Natural killer cell treated with Interleukin-12 subunit alpha and Interleukin-12 subunit beta and Interleukin-15 and Interleukin-18, amount 100 ng/mL, for 72 hours (primary cell): ENCODE measurements around the gene RAB34. TPM values are rescaled to one million over a fixed set of nuclear protein-coding genes. Genes with fewer than 3 reads are reported as not detected.
"Not testable (repeated sequence)": the region's sequence is repeated elsewhere in the genome, so short reads cannot be mapped to it uniquely, and the experiment has no call there.

Experiments used
- ATAC-seq, 2 donors: fragments of 150-1000 bp; cut with Tn5 transposase in 1 of 2; sonication (Bioruptor Pico), chemical (Tn5 transposase) in 1 of 2; 2 replicates each; pipeline ENCODE4 v1.10.0; 2021
- DNase-seq: peaks from one replicate; pipeline ENCODE4 v3.0.0; 2022; ENCODE audit warnings: low spot score
- H3K27ac Mint-ChIP-seq, 2 donors: 1 replicate in 1 of 2; 2 replicates in 1 of 2; pipeline ENCODE4 v1.8.0; 2022; ENCODE audit warnings: mixed read lengths in 2 of 2, mild to moderate bottlenecking in 1 of 2, moderate library complexity in 1 of 2
- H3K27me3 Mint-ChIP-seq, 2 donors: 1 replicate in 1 of 2; 2 replicates in 1 of 2; pipeline ENCODE4 v1.8.0; 2022; ENCODE audit warnings: mixed read lengths in 2 of 2
- H3K36me3 Mint-ChIP-seq: one replicate; pipeline ENCODE4 v1.8.0; 2022; ENCODE audit warnings: mixed read lengths
- H3K4me1 Mint-ChIP-seq, 2 donors: 1 replicate in 1 of 2; 2 replicates in 1 of 2; pipeline ENCODE4 v1.8.0; 2022; ENCODE audit warnings: low read depth in 2 of 2, mixed read lengths in 2 of 2, mild to moderate bottlenecking in 1 of 2
- H3K4me3 Mint-ChIP-seq: one replicate; pipeline ENCODE4 v1.8.0; 2022; ENCODE audit warnings: mixed read lengths
- H3K9me3 Mint-ChIP-seq: 2 replicates; pipeline ENCODE4 v1.8.0; 2022; ENCODE audit warnings: mixed read lengths
- total RNA-seq, 2 donors: library from RNA; stranded (reverse); gene quantifications; one replicate each; pipeline ENCODE4 v1.2.3, GENCODE V29; 2022

Gene RAB34
- total RNA-seq, 2 donors from 2014 or later = 8.5 to 25.7 TPM

DNA sequence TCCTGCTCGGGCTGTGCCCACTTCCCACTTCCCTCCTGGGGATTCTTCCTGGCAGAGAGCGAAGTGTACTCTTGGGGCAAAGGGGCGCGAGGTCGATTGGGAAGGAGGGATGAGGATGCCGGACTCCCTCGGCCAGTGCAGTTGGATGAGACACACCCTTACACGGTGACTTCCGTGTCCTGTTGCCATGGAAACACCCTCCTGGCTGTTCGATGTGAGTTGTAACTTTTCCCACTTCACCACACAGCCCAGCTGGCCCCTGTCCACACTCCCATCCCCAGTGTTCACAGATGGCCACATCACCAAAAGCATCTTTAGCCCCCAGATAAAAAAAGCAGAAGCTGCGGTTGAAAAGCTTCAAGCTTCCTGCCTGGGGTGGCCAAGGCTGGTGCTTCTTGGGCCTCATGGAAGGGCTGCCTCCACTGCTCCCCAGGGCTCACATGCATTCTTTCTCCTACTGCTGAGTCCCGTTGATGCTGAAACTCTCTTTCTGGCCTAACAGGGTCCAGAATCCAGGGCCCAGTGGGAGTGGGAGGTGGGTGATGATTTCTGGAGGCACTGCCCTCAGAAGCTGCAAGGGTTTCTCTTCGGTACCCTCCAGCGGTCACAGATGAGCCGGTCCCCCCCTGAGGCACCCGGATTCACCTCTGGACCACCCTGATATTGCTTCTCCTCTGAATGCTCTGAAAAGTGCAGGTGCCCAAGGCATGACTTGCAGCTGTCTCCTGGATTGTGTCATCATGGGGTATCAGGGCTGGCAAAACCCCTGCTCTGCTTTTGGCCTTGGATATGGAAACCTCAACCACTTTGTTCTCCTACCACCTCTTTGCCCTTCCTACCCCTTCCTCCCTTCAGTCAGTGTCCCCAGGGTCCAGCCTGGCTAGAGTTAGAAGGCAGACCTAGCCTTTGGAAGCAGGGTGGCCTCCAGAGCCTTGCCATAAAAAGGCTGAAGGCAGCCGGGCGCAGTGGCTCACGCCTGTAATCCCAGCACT, 24.0 kb upstream of the RAB34 start:
- peaks cover 0 to 9% of the 10 kb centered on the region in 2 donors for H3K4me1 Mint-ChIP-seq
- no peak for ATAC-seq
- H3K4me3 Mint-ChIP-seq = no peak overlapping the region
- H3K27ac Mint-ChIP-seq = no peak overlapping the region
- H3K36me3 Mint-ChIP-seq = no peaks in the 10 kb centered on the region
- no peaks in the 10 kb centered on the region for H3K27me3 Mint-ChIP-seq
- DNase-seq = no peak
- no peaks in the 10 kb centered on the region for H3K9me3 Mint-ChIP-seq

GRCh38 chr17:28740406-28741357, 23.0 kb upstream of the RAB34 start:
- Mint-ChIP-seq H3K4me3 (no peak overlapping the region), H3K4me1 (peaks cover 0 to 9% of the 10 kb centered on the region in 2 donors), H3K27ac (no peak overlapping the region), H3K36me3 (no peaks in the 10 kb centered on the region), H3K27me3 (no peaks in the 10 kb centered on the region), H3K9me3 (no peaks in the 10 kb centered on the region)
- ATAC-seq = no peak
- no peak for DNase-seq

GRCh38 chr17:28738680-28739384, 21.2 kb upstream of the RAB34 start:
- Mint-ChIP-seq H3K4me3 (no peak overlapping the region), H3K27ac (no peak overlapping the region), H3K4me1 (peaks cover 0 to 6% of the 10 kb centered on the region in 2 donors), H3K27me3 (no peaks in the 10 kb centered on the region), H3K9me3 (no peaks in the 10 kb centered on the region), H3K36me3 (no peaks in the 10 kb centered on the region)
- DNase-seq (peak; percentile 20), ATAC-seq (no peak)

DNA sequence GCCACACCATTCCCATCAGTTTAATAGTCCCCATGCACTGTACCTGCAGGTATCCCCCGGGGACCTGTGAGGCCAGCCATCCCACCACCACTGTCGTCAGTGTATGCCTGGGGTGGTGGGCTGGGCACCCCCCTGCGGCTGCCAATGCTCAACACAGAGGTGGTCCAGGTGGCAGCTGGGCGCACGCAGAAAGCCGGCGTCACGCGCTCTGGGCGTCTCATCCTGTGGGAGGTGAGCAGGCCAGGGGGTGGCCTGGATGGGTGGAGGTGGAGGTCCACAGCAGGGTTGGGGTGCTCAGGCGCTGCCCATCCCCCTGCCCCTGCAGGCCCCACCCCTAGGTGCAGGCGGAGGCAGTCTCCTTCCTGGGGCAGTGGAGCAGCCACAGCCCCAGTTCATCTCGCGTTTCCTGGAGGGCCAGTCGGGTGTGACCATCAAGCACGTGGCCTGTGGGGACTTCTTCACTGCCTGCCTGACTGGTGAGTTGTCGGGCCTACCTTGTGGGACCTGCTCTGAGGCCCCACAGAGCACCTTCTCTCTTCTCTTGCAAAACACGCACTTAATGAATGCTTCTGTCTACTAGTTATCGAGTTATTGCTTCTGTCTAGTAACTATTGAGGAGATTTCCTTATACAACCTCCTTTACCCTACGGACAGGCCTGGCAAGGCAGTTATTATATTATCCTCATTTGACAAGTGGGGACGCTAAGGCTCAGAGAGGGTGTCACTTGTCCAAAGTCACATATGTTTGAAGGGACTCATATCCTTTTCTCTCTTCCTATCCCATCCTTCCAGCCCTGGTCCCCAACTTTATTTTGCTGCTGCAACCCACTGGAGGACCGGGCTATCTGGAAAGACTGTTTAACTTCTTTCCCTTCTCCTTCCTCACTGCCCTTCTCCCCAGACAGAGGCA, 20.4 kb upstream of the RAB34 start:
- Mint-ChIP-seq H3K27ac (no peak overlapping the region), H3K4me3 (no peak overlapping the region)
- ATAC-seq = peak in 1 of 2 donors; percentile 5

GRCh38 chr17:28737316-28737715, 19.6 kb upstream of the RAB34 start:
- ATAC-seq (peak in 1 of 2 donors; percentile 43), DNase-seq (no peak)
- Mint-ChIP-seq H3K9me3 (no peaks in the 10 kb centered on the region), H3K4me1 (peaks cover 0 to 4% of the 10 kb centered on the region in 2 donors), H3K4me3 (no peak overlapping the region), H3K27me3 (no peaks in the 10 kb centered on the region), H3K27ac (no peak overlapping the region), H3K36me3 (no peaks in the 10 kb centered on the region)

More for the DNA sequence above, 20.4 kb upstream of the RAB34 start:
- DNase-seq = no peak
- Mint-ChIP-seq H3K27me3 (no peaks in the 10 kb centered on the region), H3K4me1 (peaks cover 0 to 4% of the 10 kb centered on the region in 2 donors), H3K9me3 (no peaks in the 10 kb centered on the region), H3K36me3 (no peaks in the 10 kb centered on the region)

DNA sequence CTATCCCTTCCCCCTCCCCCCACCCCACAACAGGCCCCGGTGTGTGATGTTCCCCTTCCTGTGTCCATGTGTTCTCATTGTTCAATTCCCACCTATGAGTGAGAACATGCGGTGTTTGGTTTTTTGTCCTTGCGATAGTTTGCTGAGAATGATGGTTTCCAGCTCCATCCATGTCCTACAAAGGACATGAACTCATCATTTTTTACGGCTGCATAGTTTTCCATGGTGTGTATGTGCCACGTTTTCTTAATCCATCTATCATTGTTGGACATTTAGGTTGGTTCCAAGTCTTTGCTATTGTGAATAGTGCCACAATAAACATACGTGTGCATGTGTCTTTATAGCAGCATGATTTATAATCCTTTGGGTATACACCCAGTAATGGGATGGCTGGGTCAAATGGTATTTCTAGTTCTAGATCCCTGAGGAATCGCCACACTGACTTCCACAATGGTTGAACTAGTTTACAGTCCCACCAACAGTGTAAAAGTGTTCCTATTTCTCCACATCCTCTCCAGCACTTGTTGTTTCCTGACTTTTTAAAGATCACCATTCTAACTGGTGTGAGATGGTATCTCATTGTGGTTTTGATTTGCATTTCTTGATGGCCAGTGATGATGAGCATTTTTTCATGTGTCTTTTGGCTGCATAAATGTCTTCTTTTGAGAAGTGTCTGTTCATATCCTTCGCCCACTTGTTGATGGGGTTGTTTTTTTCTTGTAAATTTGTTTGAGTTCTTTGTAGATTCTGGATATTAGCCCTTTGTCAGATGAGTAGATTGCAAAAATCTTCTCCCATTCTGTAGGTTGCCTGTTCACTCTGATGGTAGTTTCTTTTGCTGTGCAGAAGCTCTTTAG, 18.5 kb upstream of the RAB34 start:
- H3K4me1 Mint-ChIP-seq, H3K27ac Mint-ChIP-seq, ATAC-seq, DNase-seq, H3K27me3 Mint-ChIP-seq, H3K9me3 Mint-ChIP-seq, H3K36me3 Mint-ChIP-seq, H3K4me3 Mint-ChIP-seq: not testable (repeated sequence)

- H3K27me3 Mint-ChIP-seq = no peaks in the 10 kb centered on the region
- DNase-seq = no peak
- no peak overlapping the region for H3K4me3 Mint-ChIP-seq
- H3K36me3 Mint-ChIP-seq = no peaks in the 10 kb centered on the region
- H3K27ac Mint-ChIP-seq = no peak overlapping the region
- H3K4me1 Mint-ChIP-seq = peaks cover 0 to 4% of the 10 kb centered on the region in 2 donors
- peak in 1 of 2 donors; percentile 14 for ATAC-seq
- H3K9me3 Mint-ChIP-seq = no peaks in the 10 kb centered on the region
Measured at GRCh38 chr17:28735242-28735722, 17.6 kb upstream of the RAB34 start.

DNA sequence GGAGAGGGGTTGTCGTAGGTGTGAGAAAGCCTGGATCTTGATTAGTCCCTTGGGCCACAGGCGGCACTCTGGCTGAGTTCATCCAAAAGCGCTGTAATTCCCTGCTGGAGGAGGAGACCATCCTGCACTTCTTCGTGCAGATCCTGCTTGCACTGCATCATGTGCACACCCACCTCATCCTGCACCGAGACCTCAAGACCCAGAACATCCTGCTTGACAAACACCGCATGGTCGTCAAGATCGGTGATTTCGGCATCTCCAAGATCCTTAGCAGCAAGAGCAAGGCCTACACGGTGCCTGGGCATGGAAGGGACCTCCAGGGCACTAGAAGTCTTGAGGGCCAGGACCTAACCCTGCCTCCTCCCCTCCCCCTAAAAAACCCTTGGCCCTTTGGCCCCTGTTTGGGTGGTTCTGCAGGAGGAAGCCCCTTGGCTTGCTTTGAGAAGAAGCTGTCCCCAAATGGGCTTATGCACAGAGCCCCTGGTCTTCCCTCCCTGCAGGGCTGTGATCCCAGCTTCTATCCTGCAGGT, 17.1 kb upstream of the RAB34 start:
- H3K9me3 Mint-ChIP-seq = no peaks in the 10 kb centered on the region
- peaks cover 2 to 6% of the 10 kb centered on the region in 2 donors for H3K4me1 Mint-ChIP-seq
- no peaks in the 10 kb centered on the region for H3K36me3 Mint-ChIP-seq
- H3K27ac Mint-ChIP-seq = no peak overlapping the region
- no peak for DNase-seq
- no peaks in the 10 kb centered on the region for H3K27me3 Mint-ChIP-seq
- ATAC-seq = peak; percentile 8 to 20
- no peak overlapping the region for H3K4me3 Mint-ChIP-seq

DNA sequence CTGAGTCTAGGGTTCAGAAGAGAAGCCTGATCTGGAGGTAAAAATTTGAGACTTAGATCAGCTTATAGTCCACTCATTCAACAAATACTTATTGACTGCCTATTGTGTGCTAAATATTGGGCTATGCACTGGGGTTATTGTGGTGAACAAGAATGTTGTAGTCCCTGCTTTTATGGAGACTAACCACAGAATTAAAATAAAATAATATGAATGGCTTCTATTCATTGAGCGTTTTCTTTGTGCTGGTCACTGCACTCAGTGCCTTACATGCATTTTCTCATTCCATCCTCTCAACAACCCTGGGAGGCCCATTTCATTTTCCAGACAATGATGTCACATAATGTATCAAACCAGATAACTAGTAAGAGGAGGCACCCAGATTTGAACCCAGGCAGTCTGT, 15.7 kb upstream of the RAB34 start:
- Mint-ChIP-seq H3K27ac (no peak overlapping the region), H3K9me3 (no peaks in the 10 kb centered on the region), H3K27me3 (no peaks in the 10 kb centered on the region), H3K36me3 (no peaks in the 10 kb centered on the region), H3K4me3 (no peak overlapping the region), H3K4me1 (peaks cover 10 to 12% of the 10 kb centered on the region in 2 donors)
- DNase-seq (no peak), ATAC-seq (no peak)

DNA sequence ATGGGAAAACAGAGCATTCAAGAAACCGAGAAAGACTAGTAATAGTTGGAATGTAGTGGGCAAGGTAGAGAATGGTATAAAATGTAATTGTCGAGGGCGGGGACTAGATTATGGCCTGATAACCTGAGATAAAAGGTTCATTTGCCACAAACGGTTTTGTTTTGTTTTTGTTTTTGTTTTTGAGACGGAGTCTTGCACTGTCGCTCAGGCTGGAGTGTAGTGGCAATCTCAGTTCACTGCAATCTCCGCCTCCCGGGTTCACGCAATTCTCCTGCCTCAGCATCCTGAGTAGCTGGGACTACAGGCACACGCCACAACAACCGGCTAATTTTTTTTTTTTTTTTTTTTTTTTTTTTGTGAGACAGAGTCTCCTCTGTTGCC, 12.3 kb upstream of the RAB34 start:
- H3K4me3 Mint-ChIP-seq = no peak overlapping the region
- peaks cover under 1% of the 10 kb centered on the region for H3K36me3 Mint-ChIP-seq
- H3K9me3 Mint-ChIP-seq = no peaks in the 10 kb centered on the region
- no peak for DNase-seq
- peaks cover 35 to 37% of the 10 kb centered on the region in 2 donors for H3K4me1 Mint-ChIP-seq
- H3K27me3 Mint-ChIP-seq = no peaks in the 10 kb centered on the region
- peak overlapping the region in 1 of 2 donors; percentile 29 for H3K27ac Mint-ChIP-seq
- ATAC-seq = no peak

DNA sequence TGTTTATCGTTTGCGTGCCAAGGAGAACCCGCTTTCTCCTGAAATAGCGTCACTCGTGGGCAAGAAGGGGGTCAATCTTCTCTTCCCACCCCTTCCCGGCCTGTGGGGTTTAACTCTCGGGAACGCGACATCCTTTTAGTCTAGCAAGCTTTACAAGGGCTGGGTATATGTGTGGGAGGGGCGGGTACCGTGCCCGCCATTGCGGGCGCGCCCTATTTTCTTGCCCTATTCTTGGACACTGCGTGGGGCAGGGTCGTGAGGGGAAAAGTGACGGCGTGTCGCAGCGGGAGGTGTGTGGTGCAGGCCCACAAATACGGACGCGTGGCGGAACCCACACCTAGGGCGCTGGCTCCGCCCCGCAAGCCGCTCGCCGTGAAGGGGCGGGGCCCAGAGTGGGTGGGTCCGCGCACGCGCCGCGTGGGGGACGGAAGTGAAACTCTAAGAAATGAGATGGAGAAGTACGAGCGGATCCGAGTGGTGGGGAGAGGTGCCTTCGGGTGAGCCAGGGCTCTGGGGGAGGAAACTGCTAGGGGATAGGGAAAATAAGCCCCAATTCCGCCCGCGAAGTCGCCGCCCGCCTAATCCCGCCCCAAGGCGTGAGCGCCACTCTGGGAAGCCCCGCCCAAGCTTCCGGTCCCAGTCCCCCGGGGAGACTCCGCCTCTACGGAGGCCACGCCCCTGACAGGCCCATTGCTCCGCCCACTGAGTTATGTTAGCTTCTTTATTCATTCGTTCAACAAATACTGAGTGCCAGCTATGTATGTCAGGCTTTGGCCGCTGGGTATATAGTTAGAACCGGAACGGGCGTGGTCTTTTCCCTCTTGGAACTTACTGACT, 10.9 kb upstream of the RAB34 start, which contains the start of gene NEK8:
NEK8 (plus strand) TSS at position 425 of the 837 bp plus-strand sequence; CDS start at position 451, 26 bp downstream.
- ATAC-seq = peak; percentile 74 to 84
- Mint-ChIP-seq H3K4me1 (peaks cover 47 to 50% of the 10 kb centered on the region in 2 donors), H3K4me3 (peak within 1 kb of the TSS; percentile 91), H3K36me3 (peaks cover 14% of the 10 kb centered on the region), H3K9me3 (no peaks in the 10 kb centered on the region), H3K27me3 (no peaks in the 10 kb centered on the region), H3K27ac (peak within 1 kb of the TSS; percentile 95 to 98)
- peak; percentile 96 for DNase-seq
